ENCODE data around the gene EFCAB5. TPM values are rescaled to one million over a fixed set of nuclear protein-coding genes. Genes with fewer than 3 reads are reported as not detected.
"Not testable (repeated sequence)": the region's sequence is repeated elsewhere in the genome, so short reads cannot be mapped to it uniquely, and the experiment has no call there.

EFCAB5 gene
- total RNA-seq (1.4 TPM), polyA plus RNA-seq (ENCODE audit: insufficient read depth, low read depth, low replicate concordance) (not detected)
- long read RNA-seq, donor 1, result 0 reads
- long read RNA-seq, donor 2, result 0 reads
- long read RNA-seq, donor 3, partial matches to known transcripts, result 15 of 15 reads
- long read RNA-seq, donor 3, other reads (novel, unspliced or antisense), result 0 of 15 reads
- long read RNA-seq, donor 4, result 0 reads
- long read RNA-seq, donor 5, result 0 reads
- long read RNA-seq, donor 6, result 0 reads
- long read RNA-seq, donor 7, result 0 reads
- long read RNA-seq, donor 8, partial matches to known transcripts, result 0 of 1 reads
- long read RNA-seq, donor 8, other reads (novel, unspliced or antisense), result 0 of 1 reads
- long read RNA-seq, donor 9, result 0 reads
- long read RNA-seq, donor 10, result 0 reads

GRCh38 chr17:29941334-29941733 lies at the start of gene EFCAB5:
Gene EFCAB5, plus strand, starts transcription at chr17:29941634. Its CDS starts 163 bp downstream, at chr17:29941797.
- intact Hi-C loops (cut with DNase I), result no loop called here
- H3K4me1 ChIP-seq (ENCODE audit: control insufficient read depth in 2 of 3, insufficient read depth in 2 of 3, low read depth in 1 of 3, low read length in 3 of 3), result no peaks in the 10 kb centered on the region
- DNase-seq, result no peak

GRCh38 chr17:29892201-29892600 lies 49.2 kb upstream of the EFCAB5 start:
- Histone ChIP-seq H3K9ac (ENCODE audit: low read length in 3 of 3) (no peak overlapping the region), H3K4me1 (ENCODE audit: control insufficient read depth in 2 of 3, insufficient read depth in 2 of 3, low read depth in 1 of 3, low read length in 3 of 3) (no peaks in the 10 kb centered on the region), H3K9me3 (ENCODE audit: control insufficient read depth in 2 of 3, insufficient read depth in 1 of 3, low read length in 3 of 3) (no peaks in the 10 kb centered on the region), H3K36me3 (ENCODE audit: control insufficient read depth in 2 of 3, insufficient read depth in 3 of 3, low read length in 3 of 3) (no peaks in the 10 kb centered on the region), H3K27me3 (ENCODE audit: control insufficient read depth, insufficient read depth, low read length) (no peaks in the 10 kb centered on the region), H3K27ac (ENCODE audit: low read depth in 2 of 2, low read length in 2 of 2) (no peak overlapping the region), H3K4me3 (ENCODE audit: low read length in 3 of 3) (no peak overlapping the region)
- TF ChIP-seq CTCF (IDR thresholded peaks at IDR 0.05; ENCODE audit: borderline replicate concordance, extremely low read depth, insufficient read depth), result no peak
- FAIRE-seq (no peak), DNase-seq (no peak)
- intact Hi-C loops (cut with DNase I), result no loop called here

More at GRCh38 chr17:29941334-29941733, at the start of gene EFCAB5:
- Histone ChIP-seq H3K4me3 (ENCODE audit: low read length in 3 of 3) (no peak within 1 kb of the TSS), H3K27me3 (ENCODE audit: control insufficient read depth, insufficient read depth, low read length) (no peaks in the 10 kb centered on the region), H3K9me3 (ENCODE audit: control insufficient read depth in 2 of 3, insufficient read depth in 1 of 3, low read length in 3 of 3) (no peaks in the 10 kb centered on the region), H3K9ac (ENCODE audit: low read length in 3 of 3) (no peak within 1 kb of the TSS), H3K36me3 (ENCODE audit: control insufficient read depth in 2 of 3, insufficient read depth in 3 of 3, low read length in 3 of 3) (no peaks in the 10 kb centered on the region), H3K27ac (ENCODE audit: low read depth in 2 of 2, low read length in 2 of 2) (no peak within 1 kb of the TSS)
- no peak for TF ChIP-seq CTCF (IDR thresholded peaks at IDR 0.05; ENCODE audit: borderline replicate concordance, extremely low read depth, insufficient read depth)
- FAIRE-seq, result no peak

- DNase-seq; H3K27ac ChIP-seq (ENCODE audit: low read depth in 2 of 2, low read length in 2 of 2); H3K4me3 ChIP-seq (ENCODE audit: low read length in 3 of 3); H3K27me3 ChIP-seq (ENCODE audit: control insufficient read depth, insufficient read depth, low read length); intact Hi-C loops (cut with DNase I); H3K36me3 ChIP-seq (ENCODE audit: control insufficient read depth in 2 of 3, insufficient read depth in 3 of 3, low read length in 3 of 3); H3K9me3 ChIP-seq (ENCODE audit: control insufficient read depth in 2 of 3, insufficient read depth in 1 of 3, low read length in 3 of 3); H3K4me1 ChIP-seq (ENCODE audit: control insufficient read depth in 2 of 3, insufficient read depth in 2 of 3, low read depth in 1 of 3, low read length in 3 of 3); H3K9ac ChIP-seq (ENCODE audit: low read length in 3 of 3); FAIRE-seq: not testable (repeated sequence)
These were observed 44.3 kb upstream of the EFCAB5 start for GRCh38 chr17:29897136-29897535.

- intact Hi-C loops (cut with DNase I), result no loop called here
- DNase-seq (no peak), FAIRE-seq (no peak)
- Histone ChIP-seq H3K9me3 (ENCODE audit: control insufficient read depth in 2 of 3, insufficient read depth in 1 of 3, low read length in 3 of 3) (no peaks in the 10 kb centered on the region), H3K27ac (ENCODE audit: low read depth in 2 of 2, low read length in 2 of 2) (no peak overlapping the region), H3K9ac (ENCODE audit: low read length in 3 of 3) (no peak overlapping the region), H3K4me3 (ENCODE audit: low read length in 3 of 3) (no peak overlapping the region), H3K27me3 (ENCODE audit: control insufficient read depth, insufficient read depth, low read length) (no peaks in the 10 kb centered on the region), H3K4me1 (ENCODE audit: control insufficient read depth in 2 of 3, insufficient read depth in 2 of 3, low read depth in 1 of 3, low read length in 3 of 3) (no peaks in the 10 kb centered on the region), H3K36me3 (ENCODE audit: control insufficient read depth in 2 of 3, insufficient read depth in 3 of 3, low read length in 3 of 3) (no peaks in the 10 kb centered on the region)
- no peak for TF ChIP-seq CTCF (IDR thresholded peaks at IDR 0.05; ENCODE audit: borderline replicate concordance, extremely low read depth, insufficient read depth)
These were observed 38.0 kb upstream of the EFCAB5 start for GRCh38 chr17:29903471-29903870.
